ENCODE results near the gene RNU4-1. TPM values are rescaled to one million over a fixed set of nuclear protein-coding genes. Genes with fewer than 3 reads are reported as not detected.

RNU4-1 gene
- total RNA-seq = under 0.01 TPM in 2 replicates

DNA sequence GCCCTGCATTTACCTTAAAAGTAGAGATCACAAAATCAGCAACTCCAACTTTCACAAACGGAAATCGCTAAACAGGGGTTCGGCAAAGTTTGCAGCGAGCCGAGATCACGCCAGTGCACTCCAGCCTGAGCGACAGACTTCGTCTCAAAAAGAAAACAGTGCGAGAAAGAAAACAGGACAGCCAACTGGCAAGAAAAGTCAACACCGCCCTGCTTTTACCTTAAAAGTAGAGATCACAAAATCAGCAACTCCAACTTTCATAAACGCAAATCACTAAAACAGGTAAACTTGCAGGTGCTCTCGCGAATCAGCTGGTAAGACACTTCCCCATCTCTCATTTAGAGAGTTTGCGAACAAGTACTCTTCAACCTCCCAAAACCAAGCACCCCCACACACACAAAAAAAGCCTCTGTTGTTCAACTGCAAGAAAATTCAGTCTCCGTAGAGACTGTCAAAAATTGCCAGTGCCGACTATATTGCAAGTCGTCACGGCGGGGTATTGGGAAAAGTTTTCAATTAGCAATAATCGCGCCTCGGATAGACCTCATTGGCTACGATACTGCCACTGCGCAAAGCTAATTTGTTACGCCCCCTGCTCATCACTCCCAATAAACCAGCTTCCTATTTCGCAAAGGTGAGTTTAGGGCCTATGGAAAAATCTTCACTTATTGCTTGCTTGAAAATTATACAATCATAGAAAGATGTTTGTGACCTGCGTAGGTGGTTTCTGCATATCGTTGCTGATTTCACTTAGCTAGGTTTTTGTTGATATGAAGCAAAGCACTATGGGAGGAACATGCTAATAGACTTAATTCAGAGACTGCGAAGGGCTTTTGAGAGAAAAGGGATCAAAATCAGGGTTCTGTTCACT is at the start of gene RNU4-1:
Gene RNU4-1 (minus strand): TSS at position 577 of the 871 bp plus-strand sequence.

DNA sequence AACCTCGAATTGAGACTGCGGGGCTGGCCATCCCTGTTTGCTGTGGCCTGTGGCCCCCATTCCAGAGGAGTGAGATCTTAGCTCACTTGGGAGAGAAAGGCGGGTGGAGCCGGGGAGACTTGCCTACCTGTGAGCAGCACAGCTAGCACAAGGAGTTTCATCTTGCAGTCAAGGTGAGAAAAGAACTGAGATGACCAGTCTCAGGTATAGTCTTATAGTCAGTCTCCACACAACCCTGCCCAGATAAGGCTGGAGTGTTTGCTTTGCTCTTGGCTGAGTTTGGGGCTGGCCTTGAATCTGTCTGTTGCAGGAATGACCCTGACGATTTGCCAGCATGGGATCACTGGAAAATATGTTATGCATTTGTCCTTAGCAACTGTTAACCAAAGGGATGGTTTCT is 34.6 kb upstream of the RNU4-1 start, which contains the start of gene PLA2G1B:
Gene PLA2G1B (minus strand): TSS at position 187 of the 400 bp plus-strand sequence. CDS start 26 bp downstream, at position 161.

DNA sequence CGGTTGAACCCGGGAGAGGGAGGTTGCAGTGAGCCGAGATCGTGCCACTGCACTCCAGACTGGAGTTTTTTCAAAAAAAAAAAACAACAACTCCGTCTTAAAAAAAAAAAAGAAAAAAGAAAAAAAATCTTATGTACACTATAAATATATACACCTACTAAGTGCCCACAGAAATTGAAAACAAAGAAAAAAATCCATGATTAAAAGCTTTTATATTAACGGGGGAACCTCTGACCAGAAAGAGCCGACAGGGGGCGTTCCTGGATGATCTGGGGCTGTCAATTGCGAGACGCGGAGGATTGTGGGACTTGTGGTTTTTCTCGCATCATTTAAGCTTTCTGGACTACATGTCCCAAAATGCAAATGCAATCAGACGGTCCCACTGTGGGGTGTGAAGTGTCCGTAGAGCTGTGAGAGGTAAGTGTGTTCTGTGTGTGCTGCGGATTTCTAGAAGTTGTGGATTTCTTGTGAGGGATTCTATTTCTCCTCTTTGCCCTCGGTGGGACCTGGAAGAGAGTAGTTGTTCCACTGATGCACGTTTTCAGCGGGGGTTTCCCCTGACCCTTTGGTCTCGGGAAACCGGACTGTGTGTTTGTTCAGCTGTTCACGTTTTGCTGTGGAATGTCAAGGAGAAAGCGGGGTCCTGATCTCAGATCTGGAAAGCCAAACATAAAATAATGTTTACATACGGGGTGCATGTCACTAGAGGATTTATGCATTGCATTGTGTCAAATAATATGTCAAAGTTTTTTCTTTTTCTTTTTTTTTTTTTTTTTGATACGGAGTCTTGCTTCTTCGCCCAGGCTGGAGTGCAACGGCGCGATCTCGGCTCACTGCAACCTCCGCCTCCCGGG is 9.2 kb upstream of the RNU4-1 start, which contains the start of gene SIRT4:
Gene SIRT4 (plus strand): TSS at position 360 of the 854 bp plus-strand sequence. CDS start 1,241 bp downstream, outside the sequence.

DNA sequence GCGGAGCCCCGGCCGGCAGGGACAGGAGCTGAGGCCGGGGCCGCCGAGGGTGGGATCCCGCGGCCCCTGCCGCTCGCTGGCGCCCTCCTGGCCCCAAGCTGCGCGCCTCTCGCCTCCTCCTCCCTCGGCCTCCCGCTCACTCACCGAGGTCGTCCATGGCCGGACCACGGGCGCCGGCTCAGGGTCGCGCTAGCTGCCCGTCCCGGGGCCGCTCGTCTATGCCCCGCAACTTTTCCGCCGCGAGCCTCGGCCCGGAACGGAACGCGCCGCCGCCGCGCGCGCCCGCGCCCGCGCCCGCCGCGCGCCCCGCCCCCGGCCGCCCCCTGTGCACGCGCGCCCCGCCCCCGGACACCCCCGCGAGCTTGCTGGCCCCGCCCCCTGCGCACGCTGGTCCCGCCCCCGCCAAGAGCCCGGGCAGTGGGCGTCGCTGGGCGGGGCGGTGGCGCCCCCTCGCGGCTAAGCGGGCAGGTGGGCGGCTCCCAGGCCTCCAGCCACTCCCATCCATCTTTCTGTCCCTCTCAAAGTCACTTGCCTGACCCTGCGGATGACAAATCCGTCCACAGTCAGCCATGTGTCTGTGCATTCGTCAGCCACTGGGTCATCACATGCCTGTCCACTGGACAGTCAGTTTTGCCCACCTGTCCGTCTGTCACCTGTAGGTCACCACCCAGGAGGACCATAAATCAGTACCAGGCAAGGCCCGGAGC is 27.4 kb downstream of the RNU4-1 start, which contains the start of gene PXN:
Gene PXN (minus strand): TSS at position 258 of the 707 bp plus-strand sequence. CDS start 101 bp downstream, at position 157.

Other genes starting within 250 kb of the RNU4-1 start
- 26.7 and 40.4 TPM in 2 replicates for gene RAB35, start 176.5 kb downstream of the RNU4-1 start, total RNA-seq
- gene GCN1, start 98.5 kb downstream of the RNU4-1 start, total RNA-seq = 48.9 and 61.1 TPM in 2 replicates
- gene RPLP0, start 92.1 kb downstream of the RNU4-1 start, total RNA-seq = 4,763 and 5,523 TPM in 2 replicates
- 188 and 191 TPM in 2 replicates for gene PXN, start 27.5 kb downstream of the RNU4-1 start, total RNA-seq
- under 0.01 TPM in 2 replicates for gene RNU4-2, start 1.3 kb downstream of the RNU4-1 start, total RNA-seq
- 0.49 and 0.62 TPM in 2 replicates for gene SIRT4, start 9.1 kb upstream of the RNU4-1 start, total RNA-seq
- gene PLA2G1B, start 34.5 kb upstream of the RNU4-1 start, total RNA-seq = not detected in 2 replicates
- not detected in 2 replicates for gene MSI1, start 75.9 kb upstream of the RNU4-1 start, total RNA-seq
- gene COX6A1, start 144.9 kb upstream of the RNU4-1 start, total RNA-seq = 742 and 768 TPM in 2 replicates
- 28.4 and 45.9 TPM in 2 replicates for gene TRIAP1, start 153.1 kb upstream of the RNU4-1 start, total RNA-seq
- gene GATC, start 153.2 kb upstream of the RNU4-1 start, total RNA-seq = 13.2 and 15.9 TPM in 2 replicates
- 98.9 and 124 TPM in 2 replicates for gene SRSF9, start 176.5 kb upstream of the RNU4-1 start, total RNA-seq
- gene DYNLL1, start 202.9 kb upstream of the RNU4-1 start, total RNA-seq = 274 and 414 TPM in 2 replicates
- 28.4 and 31.8 TPM in 2 replicates for gene COQ5, start 235.9 kb upstream of the RNU4-1 start, total RNA-seq
- gene RNF10, start 241.1 kb upstream of the RNU4-1 start, total RNA-seq = 79.1 and 79.4 TPM in 2 replicates